PFSK-1 (cell line): ENCODE data around the gene GTF2F1.

Experiments
- FOXP2 ChIP-seq: optimal IDR thresholded peaks from 2 replicates; pipeline ENCODE3; 2011; ENCODE audit warnings: borderline replicate concordance, control low read depth, inconsistent platforms; ENCODE audit not compliant: insufficient read depth; ENCODE audit errors: extremely low read length, extremely low read depth
- POLR2AphosphoS5 ChIP-seq: IDR thresholded peaks from 2 replicates; pipeline ENCODE4 v1.6.1; 2012; ENCODE audit warnings: low read depth, mild to moderate bottlenecking, control low read depth, low read length, moderate library complexity
- SIN3A ChIP-seq: IDR thresholded peaks from 2 replicates; pipeline ENCODE4 v1.6.1; 2012; ENCODE audit warnings: mild to moderate bottlenecking, low read length, moderate library complexity, borderline replicate concordance; ENCODE audit not compliant: insufficient read depth
- TAF1 ChIP-seq: IDR thresholded peaks from 2 replicates; pipeline ENCODE4 v1.6.1; 2012; ENCODE audit warnings: low read length, control low read depth, borderline replicate concordance; ENCODE audit not compliant: insufficient read depth
- TF ChIP-seq, protein P1 (sequence below), 2 experiments: IDR thresholded peaks; 2 replicates each; pipeline versions ENCODE4 v1.6.1 to v1.8.0; 2011 to 2012; ENCODE audit warnings: low read depth in 2 of 2, low read length in 2 of 2, control low read depth in 1 of 2, inconsistent platforms in 1 of 2, mild to moderate bottlenecking in 1 of 2, moderate library complexity in 1 of 2; ENCODE audit not compliant: insufficient read depth in 1 of 2

Gene GTF2F1

DNA sequence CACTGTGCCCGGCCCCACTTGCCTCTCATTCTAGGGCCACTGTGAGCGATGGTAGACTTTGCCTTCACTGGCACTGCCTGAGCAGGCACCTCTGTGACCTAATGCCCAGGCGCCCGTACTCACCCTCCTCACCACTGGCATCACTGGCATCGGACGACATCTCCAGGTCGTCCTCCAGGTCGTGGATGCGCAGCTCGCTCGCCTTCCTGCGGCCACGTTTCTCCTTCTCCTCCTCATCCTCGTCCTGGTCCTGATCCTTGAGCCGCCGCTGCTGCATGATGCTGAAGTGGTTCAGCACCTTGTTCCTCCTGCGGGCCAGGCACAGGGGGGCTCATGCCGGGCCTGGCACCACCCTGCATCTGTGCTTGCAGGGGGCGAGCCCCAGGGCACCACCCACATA lies 9.8 kb downstream of the GTF2F1 start:
- TF ChIP-seq, protein P1, sequence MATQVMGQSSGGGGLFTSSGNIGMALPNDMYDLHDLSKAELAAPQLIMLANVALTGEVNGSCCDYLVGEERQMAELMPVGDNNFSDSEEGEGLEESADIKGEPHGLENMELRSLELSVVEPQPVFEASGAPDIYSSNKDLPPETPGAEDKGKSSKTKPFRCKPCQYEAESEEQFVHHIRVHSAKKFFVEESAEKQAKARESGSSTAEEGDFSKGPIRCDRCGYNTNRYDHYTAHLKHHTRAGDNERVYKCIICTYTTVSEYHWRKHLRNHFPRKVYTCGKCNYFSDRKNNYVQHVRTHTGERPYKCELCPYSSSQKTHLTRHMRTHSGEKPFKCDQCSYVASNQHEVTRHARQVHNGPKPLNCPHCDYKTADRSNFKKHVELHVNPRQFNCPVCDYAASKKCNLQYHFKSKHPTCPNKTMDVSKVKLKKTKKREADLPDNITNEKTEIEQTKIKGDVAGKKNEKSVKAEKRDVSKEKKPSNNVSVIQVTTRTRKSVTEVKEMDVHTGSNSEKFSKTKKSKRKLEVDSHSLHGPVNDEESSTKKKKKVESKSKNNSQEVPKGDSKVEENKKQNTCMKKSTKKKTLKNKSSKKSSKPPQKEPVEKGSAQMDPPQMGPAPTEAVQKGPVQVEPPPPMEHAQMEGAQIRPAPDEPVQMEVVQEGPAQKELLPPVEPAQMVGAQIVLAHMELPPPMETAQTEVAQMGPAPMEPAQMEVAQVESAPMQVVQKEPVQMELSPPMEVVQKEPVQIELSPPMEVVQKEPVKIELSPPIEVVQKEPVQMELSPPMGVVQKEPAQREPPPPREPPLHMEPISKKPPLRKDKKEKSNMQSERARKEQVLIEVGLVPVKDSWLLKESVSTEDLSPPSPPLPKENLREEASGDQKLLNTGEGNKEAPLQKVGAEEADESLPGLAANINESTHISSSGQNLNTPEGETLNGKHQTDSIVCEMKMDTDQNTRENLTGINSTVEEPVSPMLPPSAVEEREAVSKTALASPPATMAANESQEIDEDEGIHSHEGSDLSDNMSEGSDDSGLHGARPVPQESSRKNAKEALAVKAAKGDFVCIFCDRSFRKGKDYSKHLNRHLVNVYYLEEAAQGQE (IDR thresholded peaks at IDR 0.05; ENCODE audit: insufficient read depth in 1 of 2, low read depth in 2 of 2, low read length in 2 of 2) = no peak
- TF ChIP-seq FOXP2 = no peak
- no peak for TF ChIP-seq POLR2AphosphoS5
- no peak for TF ChIP-seq SIN3A
- TF ChIP-seq TAF1 = no peak

DNA sequence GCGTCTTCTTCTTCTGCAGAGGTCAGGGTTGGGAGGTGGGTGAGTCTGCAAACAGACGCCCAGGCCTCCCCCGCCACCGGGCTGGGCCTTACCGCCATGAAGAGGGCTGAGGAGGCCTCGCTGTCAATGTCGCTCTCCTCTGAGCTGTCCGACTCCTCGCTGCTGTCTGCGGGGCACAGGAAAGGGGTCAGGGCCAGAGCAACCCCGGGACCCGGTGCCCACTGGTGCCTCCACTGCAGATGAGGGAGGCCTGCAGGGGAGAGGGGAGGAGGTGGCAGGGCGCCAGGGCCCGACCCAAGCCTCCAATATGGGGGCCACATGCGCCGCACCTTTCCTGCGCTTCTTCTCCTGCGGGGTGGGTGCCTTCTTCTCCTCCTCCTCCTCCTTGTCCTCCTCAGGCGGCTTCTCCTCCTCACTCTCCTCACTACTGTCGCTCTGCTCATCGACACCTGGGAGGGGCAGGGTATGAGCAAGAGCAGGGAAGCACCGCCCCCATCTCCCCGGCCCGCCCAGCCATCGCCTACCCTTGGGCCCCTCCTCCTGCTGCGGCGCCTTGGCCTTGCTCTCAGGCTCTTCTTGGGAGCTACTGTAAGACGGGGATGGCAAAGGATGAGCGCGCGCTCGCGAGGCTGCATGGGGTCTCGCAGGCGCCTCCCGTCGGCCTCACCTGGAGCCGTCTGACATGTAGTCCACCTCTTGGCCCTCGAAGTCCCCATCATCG lies 11.8 kb downstream of the GTF2F1 start:
- TF ChIP-seq, protein P1 (IDR thresholded peaks at IDR 0.05; ENCODE audit: insufficient read depth in 1 of 2, low read depth in 2 of 2, low read length in 2 of 2) = no peak
- TF ChIP-seq TAF1 = no peak
- no peak for TF ChIP-seq FOXP2
- TF ChIP-seq SIN3A = no peak
- no peak for TF ChIP-seq POLR2AphosphoS5

DNA sequence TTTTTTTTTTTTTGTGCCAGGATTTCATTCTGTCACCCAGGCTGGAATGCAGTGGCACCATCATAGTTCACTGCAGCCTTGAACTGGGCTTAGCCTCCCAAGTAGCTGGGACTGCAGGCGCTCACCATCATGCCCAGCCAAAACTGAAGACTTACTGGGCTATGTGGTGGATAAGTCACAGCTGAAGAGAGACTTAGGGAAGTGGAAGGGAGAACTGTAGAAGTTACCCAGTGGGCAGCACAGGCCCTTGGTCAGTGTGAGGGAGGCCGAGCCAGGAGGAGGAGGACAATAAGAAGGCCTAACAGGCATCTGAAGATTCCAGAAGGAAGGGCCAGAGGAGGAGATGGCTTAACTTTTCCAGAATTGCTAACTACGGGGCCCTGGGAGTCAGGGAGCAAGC lies 13.2 kb downstream of the GTF2F1 start:
- TF ChIP-seq TAF1 = no peak
- no peak for TF ChIP-seq FOXP2
- no peak for TF ChIP-seq POLR2AphosphoS5
- TF ChIP-seq, protein P1 (IDR thresholded peaks at IDR 0.05; ENCODE audit: insufficient read depth in 1 of 2, low read depth in 2 of 2, low read length in 2 of 2) = no peak
- TF ChIP-seq SIN3A = no peak

DNA sequence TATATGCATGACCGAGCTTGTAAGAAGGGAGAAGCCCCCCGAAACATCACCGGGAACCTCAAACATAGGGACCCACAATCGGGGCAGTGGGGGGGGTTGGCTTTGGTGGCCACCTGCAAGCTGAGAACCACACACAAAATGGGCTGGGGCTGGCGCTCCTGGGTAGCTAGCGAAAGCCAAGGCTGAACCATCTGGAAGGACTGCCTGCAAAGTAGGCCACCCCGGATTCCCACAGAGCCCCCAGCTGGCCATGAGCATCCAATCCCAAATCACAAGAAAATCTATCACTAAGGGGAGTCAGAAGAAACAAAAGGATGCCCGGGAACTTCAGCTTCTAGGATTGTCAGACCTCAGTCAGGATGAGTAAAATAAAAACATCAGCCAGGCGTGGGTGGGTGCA lies 14.5 kb downstream of the GTF2F1 start:
- no peak for TF ChIP-seq SIN3A
- TF ChIP-seq POLR2AphosphoS5 = no peak
- TF ChIP-seq, protein P1 (IDR thresholded peaks at IDR 0.05; ENCODE audit: insufficient read depth in 1 of 2, low read depth in 2 of 2, low read length in 2 of 2) = no peak
- TF ChIP-seq FOXP2 = no peak
- TF ChIP-seq TAF1 = no peak

DNA sequence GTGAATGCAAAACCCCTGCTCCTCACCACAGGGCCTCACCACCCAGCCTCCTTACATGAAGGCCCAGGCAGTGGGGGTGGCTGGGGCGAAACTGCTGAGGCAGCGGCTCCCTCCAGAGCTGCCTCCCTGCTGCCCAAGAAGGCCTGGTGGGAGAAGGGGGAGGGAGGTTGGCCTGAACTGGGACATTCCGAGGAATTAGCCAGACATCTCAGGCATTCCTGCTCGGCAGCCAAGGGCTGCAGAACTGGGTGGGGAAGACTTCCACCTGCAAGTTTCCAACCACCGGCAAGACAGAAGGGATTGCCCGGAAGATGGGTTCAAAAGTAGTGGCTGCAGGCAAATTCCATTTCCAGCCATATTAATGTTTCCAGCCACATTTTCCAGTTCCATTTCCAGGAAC lies 14.9 kb downstream of the GTF2F1 start:
- TF ChIP-seq, protein P1 (IDR thresholded peaks at IDR 0.05; ENCODE audit: insufficient read depth in 1 of 2, low read depth in 2 of 2, low read length in 2 of 2) = no peak
- no peak for TF ChIP-seq TAF1
- no peak for TF ChIP-seq FOXP2
- no peak for TF ChIP-seq SIN3A
- TF ChIP-seq POLR2AphosphoS5 = no peak
